NCI-H524 (cell line): ENCODE measurements around the gene TSTD1.
"Not testable (repeated sequence)": the region's sequence is repeated elsewhere in the genome, so short reads cannot be mapped to it uniquely, and the experiment has no call there.

ENCODE experiments used
- DNase-seq, 2 experiments: peaks; one replicate each; lab custom pipeline; 2025; lab: John Stamatoyannopoulos, UW

TSTD1 gene

DNA sequence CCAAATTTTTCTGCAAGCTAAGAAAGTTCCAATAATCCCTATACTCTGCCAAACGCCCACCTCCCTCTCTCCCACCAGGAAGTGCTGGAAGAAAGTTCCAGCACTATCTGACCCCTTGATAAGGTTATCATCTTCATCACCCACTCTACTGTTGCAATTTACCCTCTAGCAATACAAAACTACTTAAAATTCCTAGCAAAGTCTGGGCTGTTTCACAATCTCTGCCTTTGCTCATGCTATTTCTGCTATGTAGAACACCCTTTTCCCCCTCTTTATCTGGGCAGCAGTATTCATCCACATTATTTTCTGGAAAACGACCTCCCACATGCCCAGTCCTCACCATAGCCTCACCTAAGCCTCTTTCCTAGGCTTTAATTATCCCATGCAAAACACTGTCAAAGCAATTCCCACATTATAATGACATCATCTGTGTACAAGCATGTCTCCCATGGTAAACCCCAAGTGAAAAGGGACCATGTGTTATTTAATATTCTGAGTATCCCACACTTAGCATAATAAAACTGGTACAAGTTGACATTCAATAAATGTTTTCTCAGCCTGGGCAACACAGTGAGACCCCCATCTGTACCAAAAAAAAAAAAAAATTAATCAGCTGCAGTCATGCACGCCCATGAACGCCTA lies 29.8 kb downstream of the TSTD1 start:
- DNase-seq = no peak

DNA sequence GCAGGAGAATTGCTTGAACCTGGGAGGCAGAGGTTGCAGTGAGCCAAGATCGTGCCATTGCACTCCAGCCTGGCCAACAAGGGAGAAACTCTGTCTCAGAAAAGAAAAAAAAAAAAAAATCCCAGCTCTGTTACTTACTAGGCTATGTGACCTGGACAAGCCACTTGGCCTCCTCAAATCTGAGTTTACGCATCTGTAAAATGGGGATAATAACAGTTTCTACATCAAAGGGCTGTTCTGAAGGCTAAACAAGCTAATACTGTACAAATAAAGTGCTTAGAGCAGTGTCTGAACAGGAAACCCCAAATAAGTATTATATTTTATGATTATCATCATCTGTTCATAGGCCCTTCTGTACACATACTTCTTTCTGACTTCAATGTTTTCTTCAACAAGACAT lies 31.4 kb downstream of the TSTD1 start:
- DNase-seq = no peak

DNA sequence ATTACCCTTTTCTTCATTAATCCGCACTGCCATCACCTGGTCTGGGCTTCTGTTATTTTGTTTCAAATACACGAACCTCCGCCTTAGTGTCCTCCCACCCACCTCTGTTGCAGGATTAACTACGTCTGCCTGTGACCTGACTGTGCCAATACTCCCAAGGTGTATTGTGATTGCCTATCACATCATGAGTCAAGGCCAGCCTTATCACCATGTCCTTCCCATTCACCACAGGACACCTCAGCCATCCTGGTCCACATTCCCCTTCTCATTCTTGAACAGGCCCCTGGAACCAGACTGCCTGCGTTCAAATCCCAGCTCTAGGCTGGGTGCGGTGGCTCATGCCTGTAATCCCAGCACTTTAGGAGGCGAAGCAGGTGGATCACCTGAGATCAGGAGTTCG lies 32.2 kb downstream of the TSTD1 start:
- no peak for DNase-seq

DNA sequence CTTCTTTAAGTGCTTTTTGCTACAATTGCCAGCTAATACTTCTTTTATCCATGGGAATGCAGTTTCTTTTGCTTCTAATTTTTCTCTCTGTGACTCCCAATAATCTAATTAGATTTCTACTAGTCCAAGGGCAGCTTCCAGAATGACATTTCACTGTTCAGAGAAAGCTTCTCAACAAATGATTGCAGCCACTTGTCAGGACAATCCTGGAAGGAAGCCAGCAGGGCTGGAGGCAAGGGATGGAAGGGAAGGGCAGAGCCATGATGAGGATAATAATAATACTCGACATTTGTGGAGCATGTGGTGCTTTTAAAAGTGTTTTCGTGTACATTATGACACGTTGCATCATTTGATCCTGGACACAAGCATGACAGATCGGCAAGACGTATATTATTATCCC lies 37.2 kb downstream of the TSTD1 start:
- peak in 1 of 2 experiments; percentile 10 for DNase-seq

DNA sequence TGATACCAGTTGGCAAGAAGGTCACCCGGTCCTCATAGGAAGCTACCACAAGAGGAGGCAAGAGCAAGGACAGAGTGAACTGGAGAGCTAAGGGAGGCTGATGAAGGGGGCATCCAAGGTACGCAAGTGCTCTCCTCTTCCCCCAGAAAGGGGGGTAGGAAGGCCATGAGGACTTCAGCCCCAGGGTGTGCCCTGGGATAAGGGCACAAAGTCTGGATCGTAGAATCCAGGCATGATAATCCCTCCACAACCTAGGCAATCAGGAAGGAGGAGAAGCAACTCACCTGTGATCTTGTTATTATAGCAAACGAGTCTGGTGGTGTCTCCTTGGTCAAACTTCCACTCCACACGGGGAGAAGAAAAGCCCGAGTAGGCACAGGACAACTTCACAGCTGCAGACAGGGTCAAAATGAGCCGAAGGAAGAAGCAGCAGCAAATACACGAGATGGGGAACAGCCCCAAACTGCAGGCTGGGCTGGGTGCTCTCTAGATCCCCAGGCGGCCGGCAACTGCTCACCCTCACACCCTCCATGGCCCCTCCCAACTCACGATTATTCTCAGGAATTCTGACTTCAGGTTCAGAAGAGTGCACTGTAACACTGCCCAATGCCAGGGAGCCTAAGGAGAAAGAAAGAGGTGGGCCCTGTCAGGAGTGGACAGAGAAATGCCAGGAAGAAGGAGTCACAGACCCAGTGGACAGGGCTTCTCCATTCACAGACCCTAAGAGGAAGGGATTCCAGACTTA lies 37.9 kb downstream of the TSTD1 start:
- DNase-seq = no peak

DNA sequence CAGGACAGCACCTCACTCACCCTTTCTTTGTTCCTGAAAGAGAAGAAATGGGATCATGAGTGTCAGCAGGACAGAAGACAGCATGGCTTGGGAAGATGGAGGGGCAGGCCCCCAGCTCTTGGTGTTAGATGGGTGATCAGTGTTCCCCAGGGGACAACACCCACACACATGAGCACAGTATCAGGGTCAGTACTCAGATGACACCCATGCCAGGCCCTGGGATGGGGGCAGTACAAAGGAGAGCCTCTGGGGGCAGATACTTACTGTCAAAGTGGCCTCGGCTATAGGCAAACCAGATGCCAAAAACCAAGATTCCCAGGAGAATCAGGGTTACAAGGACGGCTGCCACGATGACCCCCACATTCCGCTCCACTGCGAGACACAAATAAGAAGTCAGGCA lies 39.4 kb downstream of the TSTD1 start:
- DNase-seq = no peak

DNA sequence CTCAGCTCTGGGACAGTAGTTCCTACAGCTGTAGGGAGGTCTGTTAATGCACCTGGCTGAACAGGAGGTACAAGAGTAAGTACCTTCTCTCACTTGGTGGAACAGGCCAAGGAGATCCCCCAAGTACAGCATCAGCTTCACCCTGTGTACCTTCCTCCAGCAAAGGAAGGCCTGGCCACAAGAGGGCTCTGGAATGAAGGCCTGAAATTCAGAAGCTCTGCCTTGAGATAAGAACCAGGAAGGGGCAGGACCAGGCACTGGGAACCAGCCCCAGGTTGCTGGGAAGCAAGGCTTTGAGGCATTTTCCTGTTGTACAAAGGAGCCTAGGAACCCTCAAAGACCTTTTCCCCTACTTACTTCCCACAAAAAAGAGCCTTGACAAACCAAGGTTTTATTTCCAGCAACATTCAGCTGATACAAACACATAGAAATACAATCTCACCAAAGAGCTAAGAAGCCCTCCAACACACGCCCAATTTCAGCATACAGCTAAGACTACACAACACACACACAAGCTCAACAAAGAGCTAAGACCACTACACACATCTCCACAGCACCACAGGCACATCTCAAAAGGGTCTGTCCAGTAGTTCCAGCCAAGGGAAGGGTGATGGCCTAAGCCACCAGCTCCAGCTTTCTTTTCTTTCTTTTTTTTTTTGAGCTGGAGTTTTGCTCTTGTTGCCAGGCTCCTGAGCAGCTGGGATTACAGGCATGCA lies 41.3 kb downstream of the TSTD1 start:
- peak in 1 of 2 experiments; percentile 43 for DNase-seq

DNA sequence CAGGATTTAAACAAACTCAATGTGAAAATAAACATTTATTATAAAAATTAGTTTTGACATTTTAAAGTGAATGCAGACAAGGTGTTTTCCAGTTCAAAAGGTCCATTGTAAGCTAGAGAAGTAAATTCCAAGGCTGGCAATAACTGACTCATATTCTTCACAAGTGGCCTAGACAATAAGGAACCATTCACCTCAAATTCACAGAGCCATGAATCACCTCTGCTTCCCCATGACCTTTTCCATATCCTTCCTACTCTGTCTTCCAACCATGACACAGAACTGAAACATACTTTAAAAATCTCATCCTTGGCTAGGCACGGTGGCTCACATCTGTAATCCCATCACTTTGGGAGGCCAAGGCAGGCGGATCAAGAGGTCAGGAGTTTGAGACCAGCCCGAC lies 42.6 kb downstream of the TSTD1 start:
- no peak for DNase-seq

DNA sequence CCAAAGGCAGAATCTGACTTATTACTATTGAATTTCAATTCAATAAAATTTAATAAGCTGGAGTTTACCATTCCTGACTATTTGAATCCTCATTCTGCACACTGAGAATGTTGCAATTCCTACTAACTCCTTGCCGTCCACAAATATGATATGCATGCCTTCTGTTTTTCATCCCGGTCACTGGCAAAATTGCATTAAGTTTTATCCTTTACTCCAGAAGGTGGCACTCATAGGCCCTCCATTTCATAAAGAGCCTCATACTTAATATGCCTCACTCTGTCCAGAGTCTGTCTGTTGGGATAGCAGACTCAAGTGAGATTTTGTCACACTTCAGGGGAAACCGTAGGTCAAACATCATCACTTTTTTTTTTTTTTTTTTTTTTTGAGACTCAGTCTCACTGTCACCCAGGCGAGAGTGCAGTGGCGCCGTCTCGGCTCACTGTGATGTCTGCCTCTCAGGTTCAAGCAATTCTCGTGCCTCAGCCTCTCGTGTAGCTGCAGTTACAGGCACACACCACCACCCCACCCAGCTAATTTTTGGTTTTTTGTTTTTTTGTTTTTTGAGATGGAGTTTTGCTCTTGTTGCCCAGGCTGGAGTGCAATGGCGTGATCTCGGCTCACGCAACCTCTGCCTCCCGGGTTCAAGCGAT lies 45.1 kb downstream of the TSTD1 start:
- DNase-seq = peak in 1 of 2 experiments; percentile 53

DNA sequence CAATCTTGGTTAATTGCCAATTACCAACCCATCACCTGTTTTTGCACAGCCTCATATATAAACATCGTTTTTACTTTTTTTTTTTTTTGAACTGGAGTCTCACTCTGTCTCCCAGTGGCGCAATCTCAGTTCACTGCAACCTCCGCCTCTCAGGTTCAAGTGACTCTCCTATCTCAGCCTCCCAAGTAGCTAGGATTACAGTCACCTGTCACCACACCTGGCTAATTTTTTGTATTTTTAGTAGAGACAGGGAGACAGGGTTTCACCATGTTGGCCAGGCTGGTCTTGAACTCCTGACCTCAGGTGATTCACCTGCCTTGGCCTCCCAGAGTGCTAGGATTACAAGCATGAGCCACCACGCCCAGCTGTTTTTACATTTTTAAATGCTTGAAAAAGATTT lies 46.7 kb downstream of the TSTD1 start:
- DNase-seq = not testable (repeated sequence)
